ENCODE results near the gene KLHDC8B. TPM values are rescaled to one million over a fixed set of nuclear protein-coding genes. Genes with fewer than 3 reads are reported as not detected.

KLHDC8B gene
- total and polyA plus RNA-seq, 2 donors (not counting 1 experiment from before 2014, with no cell fraction given): 34.4 to 40.5 TPM

- no peak overlapping the region for H2AFZ ChIP-seq (ENCODE audit: low read length)
- H3K9ac ChIP-seq (ENCODE audit: insufficient read depth, low read length): peak overlapping the region; percentile 61
- no peaks in the 10 kb centered on the region for H3K9me3 ChIP-seq (ENCODE audit: control insufficient read depth, insufficient read depth, low read depth, low read length)
- peaks cover 34% of the 10 kb centered on the region for H3K79me2 ChIP-seq (ENCODE audit: control insufficient read depth, insufficient read depth, low read length)
- peaks cover 29% of the 10 kb centered on the region for H3K36me3 ChIP-seq (ENCODE audit: control insufficient read depth, insufficient read depth, low read length)
- peak overlapping the region; percentile 78 to 96 (median 90) for H3K4me3 ChIP-seq (replicated peaks in 1 of 4; ENCODE audit: control extremely low read depth in 1 of 4, insufficient read depth in 1 of 4, low read depth in 3 of 4, low read length in 4 of 4)
- peaks cover 3% of the 10 kb centered on the region for H3K4me1 ChIP-seq (ENCODE audit: control insufficient read depth, extremely low read depth, insufficient read depth, low read length)
- TF ChIP-seq EZH2 (IDR thresholded peaks at IDR 0.05; ENCODE audit: low read length, missing control alignments) (no peak), CTCF (conservative IDR thresholded peaks at IDR 0.05 in 1 of 2, IDR thresholded peaks at IDR 0.05 in 1 of 2; ENCODE audit: low read depth in 1 of 2, low read length in 2 of 2) (no peak)
- no peak for DNase-seq (ENCODE audit: low read depth in 2 of 2)
- no peaks in the 10 kb centered on the region for H3K27me3 ChIP-seq (ENCODE audit: control insufficient read depth, insufficient read depth, low read length)
- H3K27ac ChIP-seq (ENCODE audit: insufficient read depth, low read length): peak overlapping the region; percentile 78
- peak overlapping the region; percentile 82 for H3K4me2 ChIP-seq (ENCODE audit: extremely low read depth, insufficient read depth, low read length)
- no peaks in the 10 kb centered on the region for H4K20me1 ChIP-seq (ENCODE audit: control insufficient read depth, extremely low read depth, insufficient read depth, low read length)
Measured at GRCh38 chr3:49132073-49132436, 39.3 kb upstream of the KLHDC8B start.

- Histone ChIP-seq H3K4me1 (ENCODE audit: control insufficient read depth, extremely low read depth, insufficient read depth, low read length) (peaks cover 3% of the 10 kb centered on the region), H3K79me2 (ENCODE audit: control insufficient read depth, insufficient read depth, low read length) (peaks cover 34% of the 10 kb centered on the region), H3K4me2 (ENCODE audit: extremely low read depth, insufficient read depth, low read length) (peak within 1 kb of the TSS; percentile 82), H3K27me3 (ENCODE audit: control insufficient read depth, insufficient read depth, low read length) (no peaks in the 10 kb centered on the region), H3K9ac (ENCODE audit: insufficient read depth, low read length) (peak within 1 kb of the TSS; percentile 61), H3K4me3 (replicated peaks in 1 of 4; ENCODE audit: control extremely low read depth in 1 of 4, insufficient read depth in 1 of 4, low read depth in 3 of 4, low read length in 4 of 4) (peak within 1 kb of the TSS; percentile 78 to 96 (median 90)), H3K27ac (ENCODE audit: insufficient read depth, low read length) (peak within 1 kb of the TSS; percentile 78), H3K36me3 (ENCODE audit: control insufficient read depth, insufficient read depth, low read length) (peaks cover 29% of the 10 kb centered on the region), H4K20me1 (ENCODE audit: control insufficient read depth, extremely low read depth, insufficient read depth, low read length) (no peaks in the 10 kb centered on the region), H3K9me3 (ENCODE audit: control insufficient read depth, insufficient read depth, low read depth, low read length) (no peaks in the 10 kb centered on the region), H2AFZ (ENCODE audit: low read length) (peak within 1 kb of the TSS; percentile 97)
- no peak for TF ChIP-seq EZH2 (IDR thresholded peaks at IDR 0.05; ENCODE audit: low read length, missing control alignments)
- peak in 1 of 2 donors; percentile 20 for TF ChIP-seq CTCF (conservative IDR thresholded peaks at IDR 0.05 in 1 of 2, IDR thresholded peaks at IDR 0.05 in 1 of 2; ENCODE audit: low read depth in 1 of 2, low read length in 2 of 2)
- DNase-seq (ENCODE audit: low read depth in 2 of 2): peak; percentile 77 to 86
Measured at GRCh38 chr3:49132437-49133225, 38.8 kb upstream of the KLHDC8B start, which contains the start of gene LAMB2. Gene LAMB2 (minus strand): TSS chr3:49133050. CDS start chr3:49132867, 183 bp downstream.

- Histone ChIP-seq H4K20me1 (ENCODE audit: control insufficient read depth, extremely low read depth, insufficient read depth, low read length) (no peaks in the 10 kb centered on the region), H3K4me1 (ENCODE audit: control insufficient read depth, extremely low read depth, insufficient read depth, low read length) (peaks cover 3% of the 10 kb centered on the region), H3K27me3 (ENCODE audit: control insufficient read depth, insufficient read depth, low read length) (no peaks in the 10 kb centered on the region), H3K4me3 (replicated peaks in 1 of 4; ENCODE audit: control extremely low read depth in 1 of 4, insufficient read depth in 1 of 4, low read depth in 3 of 4, low read length in 4 of 4) (peak overlapping the region; percentile 78 to 96 (median 90)), H2AFZ (ENCODE audit: low read length) (peak overlapping the region; percentile 97), H3K9me3 (ENCODE audit: control insufficient read depth, insufficient read depth, low read depth, low read length) (no peaks in the 10 kb centered on the region), H3K36me3 (ENCODE audit: control insufficient read depth, insufficient read depth, low read length) (peaks cover 25% of the 10 kb centered on the region), H3K27ac (ENCODE audit: insufficient read depth, low read length) (peak overlapping the region; percentile 78), H3K4me2 (ENCODE audit: extremely low read depth, insufficient read depth, low read length) (peak overlapping the region; percentile 82), H3K79me2 (ENCODE audit: control insufficient read depth, insufficient read depth, low read length) (peaks cover 34% of the 10 kb centered on the region), H3K9ac (ENCODE audit: insufficient read depth, low read length) (peak overlapping the region; percentile 53)
- peak; percentile 89 to 93 for DNase-seq (ENCODE audit: low read depth in 2 of 2)
- no peak for TF ChIP-seq EZH2 (IDR thresholded peaks at IDR 0.05; ENCODE audit: low read length, missing control alignments)
- TF ChIP-seq CTCF (conservative IDR thresholded peaks at IDR 0.05 in 1 of 2, IDR thresholded peaks at IDR 0.05 in 1 of 2; ENCODE audit: low read depth in 1 of 2, low read length in 2 of 2): no peak
Measured at GRCh38 chr3:49133226-49133951, 38.0 kb upstream of the KLHDC8B start.
